Smooth muscle cell of the brain vasculature (primary cell): ENCODE measurements around the gene TBCC.
A peak's percentile ranks its signal among the peaks of the same experiment; 100 is the strongest.
"Not testable (repeated sequence)": the region's sequence is repeated elsewhere in the genome, so short reads cannot be mapped to it uniquely, and the experiment has no call there.

Source experiments
- DNase-seq: peaks from one replicate; pipeline ENCODE4 v3.0.0-alpha.2; 2012; ENCODE audit warnings: low read depth, low spot score

Gene TBCC, protein sequence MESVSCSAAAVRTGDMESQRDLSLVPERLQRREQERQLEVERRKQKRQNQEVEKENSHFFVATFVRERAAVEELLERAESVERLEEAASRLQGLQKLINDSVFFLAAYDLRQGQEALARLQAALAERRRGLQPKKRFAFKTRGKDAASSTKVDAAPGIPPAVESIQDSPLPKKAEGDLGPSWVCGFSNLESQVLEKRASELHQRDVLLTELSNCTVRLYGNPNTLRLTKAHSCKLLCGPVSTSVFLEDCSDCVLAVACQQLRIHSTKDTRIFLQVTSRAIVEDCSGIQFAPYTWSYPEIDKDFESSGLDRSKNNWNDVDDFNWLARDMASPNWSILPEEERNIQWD

DNA sequence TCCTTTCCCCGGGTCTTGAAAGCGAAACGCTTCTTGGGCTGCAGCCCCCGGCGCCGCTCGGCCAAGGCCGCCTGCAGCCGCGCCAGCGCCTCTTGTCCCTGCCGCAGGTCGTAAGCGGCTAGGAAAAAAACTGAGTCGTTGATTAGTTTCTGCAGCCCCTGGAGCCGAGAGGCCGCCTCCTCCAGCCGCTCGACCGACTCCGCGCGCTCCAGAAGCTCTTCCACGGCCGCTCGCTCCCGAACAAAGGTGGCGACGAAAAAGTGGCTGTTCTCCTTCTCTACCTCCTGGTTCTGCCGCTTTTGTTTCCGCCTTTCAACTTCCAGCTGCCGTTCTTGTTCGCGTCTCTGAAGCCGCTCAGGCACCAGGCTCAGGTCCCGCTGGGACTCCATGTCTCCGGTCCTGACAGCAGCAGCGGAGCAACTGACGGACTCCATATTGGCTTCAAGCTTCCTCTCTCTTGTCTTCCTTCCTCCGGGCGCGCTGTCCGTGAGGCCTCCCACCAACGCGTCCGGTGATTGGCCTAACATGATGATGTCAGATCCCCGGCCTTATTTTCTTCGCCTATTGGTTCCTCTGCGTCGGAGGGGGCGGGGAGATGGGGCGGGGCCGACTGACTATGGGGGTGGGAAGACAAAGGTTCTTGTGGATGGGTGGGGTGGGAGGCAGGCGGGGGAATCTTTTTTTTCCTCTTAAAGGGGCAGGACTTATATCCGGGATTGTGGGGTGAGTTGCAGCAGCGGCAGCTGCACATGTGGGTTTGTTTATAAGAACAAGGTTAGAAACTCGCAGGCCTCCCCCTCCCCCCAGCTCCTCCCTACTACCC is at the start of gene TBCC:
Gene TBCC, minus strand, starts transcription at position 464 of the 823 bp plus-strand sequence. Its CDS starts 30 bp downstream, at position 434.
- peak; percentile 95 for DNase-seq

DNA sequence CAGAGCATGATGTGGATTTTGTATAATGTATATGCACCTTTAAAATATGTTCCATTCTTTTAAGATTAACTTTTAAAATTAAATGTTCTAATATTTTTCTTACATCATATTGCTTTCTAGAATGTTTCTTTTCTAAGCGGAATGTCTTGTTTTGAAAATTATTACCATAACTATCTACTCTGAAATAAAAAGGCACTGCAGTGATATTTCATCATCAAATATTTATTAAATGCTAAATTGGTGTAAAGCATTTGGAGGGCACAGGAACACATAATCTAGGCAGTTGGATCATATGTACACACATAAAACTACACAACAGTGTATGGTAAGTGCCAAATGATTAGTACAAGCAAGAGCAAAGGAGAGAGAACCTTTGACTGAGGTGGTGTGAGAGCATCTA is 49.7 kb upstream of the TBCC start:
- no peak for DNase-seq

DNA sequence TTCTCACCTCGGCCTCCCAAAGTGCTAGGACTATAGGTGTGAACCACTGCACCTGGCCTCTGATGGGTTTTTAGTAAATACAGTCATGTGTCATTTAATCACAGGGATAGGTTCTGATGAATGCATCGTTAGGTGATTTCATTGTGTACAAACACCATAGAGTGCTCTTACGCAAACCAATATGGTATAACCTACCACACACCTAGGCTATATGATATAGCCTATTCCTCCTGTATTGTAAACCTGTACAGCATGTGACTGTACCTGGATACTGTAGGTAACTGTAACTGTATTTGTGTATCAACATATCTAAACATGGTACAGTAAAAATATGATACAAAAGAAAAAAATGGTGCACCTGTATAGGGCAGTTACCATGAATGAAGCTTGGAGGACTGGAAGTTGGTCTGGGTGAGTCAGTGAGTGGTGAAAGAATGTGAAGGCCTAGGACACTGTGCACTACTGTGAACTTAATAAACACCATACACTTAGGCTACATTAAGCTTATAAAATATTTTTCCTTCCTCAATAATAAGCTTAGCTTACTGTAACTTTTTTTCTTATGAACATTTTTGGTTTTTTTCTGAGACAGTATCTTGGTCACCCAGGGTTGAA is 45.9 kb upstream of the TBCC start:
- no peak for DNase-seq

DNA sequence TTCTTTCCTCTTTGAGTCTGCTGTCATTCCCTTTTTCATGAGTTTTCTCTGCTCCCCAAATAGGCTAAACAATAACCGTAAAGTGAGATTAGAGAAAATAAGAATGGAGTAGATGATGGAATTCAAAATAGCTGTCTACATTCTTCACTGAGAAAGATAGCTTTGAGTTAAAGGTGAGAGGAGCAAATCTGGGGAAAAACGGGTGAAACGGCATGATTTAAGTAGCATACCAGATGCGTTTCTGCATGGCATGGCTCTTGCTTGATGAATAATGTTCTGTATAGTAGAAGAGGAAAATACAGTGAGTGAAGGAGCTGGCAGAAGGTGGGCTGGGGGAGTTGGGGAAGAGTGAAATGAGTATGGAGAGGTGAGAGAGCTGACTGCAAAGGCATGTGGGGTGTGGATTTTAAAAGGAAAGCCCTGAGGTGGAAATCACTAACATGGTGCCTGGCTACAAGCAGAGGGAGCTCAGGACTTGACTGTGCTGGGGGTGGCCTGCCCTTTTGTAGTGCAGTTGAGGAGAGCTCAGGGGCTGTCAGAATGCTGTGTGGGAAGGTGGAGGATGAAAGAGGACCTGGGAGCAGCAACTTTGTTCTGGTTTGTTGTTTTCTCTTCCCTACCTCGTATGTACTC is 44.8 kb upstream of the TBCC start:
- DNase-seq: no peak

DNA sequence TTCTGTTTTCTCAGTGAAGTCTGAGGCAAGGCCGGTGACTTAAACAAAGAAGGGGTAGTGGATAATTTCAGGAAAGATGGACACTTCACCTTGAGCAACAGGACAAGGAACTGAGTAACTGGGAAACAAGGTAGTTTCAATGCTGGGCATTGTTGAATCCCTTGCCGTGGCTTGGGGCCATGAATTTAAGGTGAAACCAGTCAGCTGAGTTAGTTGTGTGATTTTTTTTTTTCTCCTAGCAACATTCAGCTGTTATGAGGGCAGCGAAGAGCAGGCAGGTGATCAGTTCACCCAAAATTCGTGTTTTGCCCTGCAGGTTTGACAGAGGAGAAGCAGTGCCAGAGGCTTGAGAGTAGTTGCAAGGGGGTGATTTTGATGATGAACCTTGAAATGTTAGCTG is 42.8 kb upstream of the TBCC start:
- DNase-seq: no peak

DNA sequence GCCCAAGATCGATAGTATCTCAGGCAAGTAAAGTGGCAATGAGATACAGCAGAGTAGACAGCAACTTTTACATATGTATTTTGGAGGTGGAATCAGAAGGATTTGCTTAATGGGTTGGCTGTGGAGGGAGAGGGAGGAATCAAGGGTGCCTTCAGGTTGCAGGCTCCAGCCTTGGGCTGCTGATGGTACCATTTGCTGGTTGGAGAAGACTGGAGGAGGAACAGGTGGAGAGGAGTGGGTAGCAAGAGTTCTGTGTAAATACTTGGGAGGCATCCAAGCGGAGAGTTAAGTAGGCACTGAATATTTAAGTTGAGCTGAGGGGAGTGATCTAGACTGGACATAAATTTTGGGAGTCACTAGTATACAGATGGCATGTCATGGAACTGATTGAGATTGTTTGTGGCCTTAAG is 41.2 kb upstream of the TBCC start:
- DNase-seq: no peak

DNA sequence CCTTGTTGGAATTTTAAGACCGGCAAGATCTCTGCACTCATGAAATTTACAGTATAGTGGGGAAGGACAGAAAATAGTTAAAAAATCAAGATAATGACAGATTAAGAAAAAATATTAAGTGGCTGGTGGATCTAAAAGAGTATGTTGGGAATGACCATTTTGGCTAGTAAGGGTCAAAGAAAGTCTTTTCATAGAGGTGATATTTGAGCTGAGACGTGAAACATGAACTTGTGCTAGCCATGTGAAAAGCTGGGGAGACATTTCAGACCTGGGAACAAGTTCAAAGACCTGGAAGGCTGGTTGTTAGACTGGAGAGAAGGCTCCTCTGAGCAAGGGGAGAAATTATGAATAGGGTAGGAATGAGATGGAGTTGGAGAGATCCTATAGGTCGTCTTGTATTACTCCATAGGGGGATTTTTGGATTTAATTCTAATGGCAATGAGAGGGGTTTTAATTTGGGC is 40.7 kb upstream of the TBCC start:
- no peak for DNase-seq

DNA sequence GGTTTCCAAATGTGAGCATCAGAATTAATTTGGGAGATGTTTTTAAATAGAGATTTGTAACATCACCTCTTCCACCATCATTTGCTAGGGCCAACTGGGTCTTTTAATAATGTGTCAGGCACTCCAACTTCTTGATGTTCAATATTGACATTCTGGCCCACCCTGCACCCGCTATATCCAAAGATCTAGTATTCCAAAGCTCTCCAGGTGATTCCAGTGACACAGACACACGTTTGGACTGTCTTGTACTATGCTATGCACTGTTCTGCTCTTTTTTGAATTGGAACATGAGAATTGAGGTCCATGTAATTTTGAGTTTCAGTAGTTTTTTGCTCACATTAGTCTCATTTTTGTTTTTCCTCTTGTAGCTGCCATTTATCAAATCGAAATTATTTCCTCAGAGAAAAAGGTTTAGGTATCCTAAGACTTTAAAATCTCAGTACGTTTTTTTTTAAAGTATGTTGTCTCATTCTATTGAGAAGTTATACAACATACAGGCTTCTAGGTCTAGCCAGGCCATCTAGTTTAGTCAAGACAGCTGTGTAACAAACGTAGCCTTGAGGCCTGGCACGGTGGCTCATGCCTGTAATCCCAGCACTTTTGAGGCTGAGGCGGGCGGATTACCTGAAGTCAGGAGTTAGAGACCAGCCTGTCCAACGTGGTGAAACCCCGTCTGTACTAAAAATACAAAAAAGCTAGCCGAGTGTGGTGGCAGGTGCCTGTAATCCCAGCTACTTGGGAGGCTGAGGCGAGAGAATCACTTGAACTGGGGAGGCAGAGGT is 39.0 kb upstream of the TBCC start:
- no peak for DNase-seq

DNA sequence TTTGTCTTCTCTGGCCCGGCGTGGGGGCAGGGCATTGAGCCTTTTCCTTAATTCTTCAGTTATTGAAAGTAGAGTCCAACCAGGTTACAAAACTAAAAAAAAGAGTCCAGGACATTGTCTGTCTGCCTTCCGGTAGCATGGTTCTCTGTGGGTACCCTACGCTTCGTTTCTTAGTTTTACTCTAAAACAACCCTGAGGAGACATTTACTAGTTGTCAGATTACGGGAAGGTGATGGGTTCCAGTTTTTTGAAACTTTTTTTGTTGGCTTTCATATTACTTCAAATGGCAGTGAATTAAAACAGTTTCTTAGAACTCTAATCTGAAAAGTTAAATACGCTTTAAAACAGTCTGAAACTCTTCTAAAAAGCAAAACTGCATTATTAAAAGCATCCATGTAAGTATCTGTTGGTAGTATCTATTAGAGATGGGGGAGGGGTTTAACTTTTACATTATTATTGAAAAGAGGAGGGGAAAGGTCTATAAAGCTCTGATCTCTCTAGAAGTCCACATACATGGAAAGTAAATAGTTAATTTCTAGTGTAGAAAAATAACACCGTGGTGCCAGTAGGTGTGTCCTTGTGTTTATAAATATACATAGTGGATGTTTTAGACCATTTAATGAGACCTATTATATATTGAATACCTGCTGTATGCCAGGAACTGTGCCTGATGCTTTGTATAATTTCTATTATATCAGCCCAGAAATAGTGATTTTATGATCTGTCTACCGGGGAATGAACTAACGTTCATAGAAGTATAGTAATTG is 38.2 kb upstream of the TBCC start:
- no peak for DNase-seq

DNA sequence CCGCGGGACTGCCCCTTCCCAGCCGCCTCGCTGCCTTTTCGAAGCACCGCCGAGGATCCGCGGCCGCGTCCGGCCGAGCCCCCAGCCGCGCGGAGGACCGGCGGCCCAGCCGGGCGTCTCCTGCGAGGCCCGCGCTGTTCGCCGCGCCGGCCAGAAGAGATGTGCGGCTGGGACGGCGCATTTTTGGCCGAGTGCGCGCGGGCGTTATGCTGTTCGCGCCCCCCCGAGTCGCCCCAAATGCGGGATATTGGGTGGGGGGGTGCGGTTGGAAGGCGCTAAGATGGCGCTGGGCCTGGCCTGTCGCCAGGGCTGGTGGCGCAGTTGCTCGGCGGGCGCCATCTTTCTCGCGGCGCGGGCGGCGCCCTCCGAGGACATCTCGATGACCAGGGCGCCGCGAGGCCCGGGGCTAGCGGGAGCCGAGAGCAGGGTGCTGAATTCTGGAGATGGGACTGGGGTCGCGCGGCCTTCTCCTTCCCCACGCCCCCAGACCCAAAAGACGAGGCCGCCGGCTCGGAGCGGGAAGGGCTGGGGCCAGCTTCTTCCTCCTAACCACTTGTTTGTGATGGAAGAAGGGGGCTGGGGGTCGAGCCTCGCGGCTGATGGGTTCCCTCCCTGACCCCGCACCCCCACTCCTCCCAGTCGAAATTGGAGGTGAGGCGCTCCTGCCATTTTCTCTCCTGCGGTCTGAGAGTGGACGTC is 37.4 kb upstream of the TBCC start:
- no peak for DNase-seq

DNA sequence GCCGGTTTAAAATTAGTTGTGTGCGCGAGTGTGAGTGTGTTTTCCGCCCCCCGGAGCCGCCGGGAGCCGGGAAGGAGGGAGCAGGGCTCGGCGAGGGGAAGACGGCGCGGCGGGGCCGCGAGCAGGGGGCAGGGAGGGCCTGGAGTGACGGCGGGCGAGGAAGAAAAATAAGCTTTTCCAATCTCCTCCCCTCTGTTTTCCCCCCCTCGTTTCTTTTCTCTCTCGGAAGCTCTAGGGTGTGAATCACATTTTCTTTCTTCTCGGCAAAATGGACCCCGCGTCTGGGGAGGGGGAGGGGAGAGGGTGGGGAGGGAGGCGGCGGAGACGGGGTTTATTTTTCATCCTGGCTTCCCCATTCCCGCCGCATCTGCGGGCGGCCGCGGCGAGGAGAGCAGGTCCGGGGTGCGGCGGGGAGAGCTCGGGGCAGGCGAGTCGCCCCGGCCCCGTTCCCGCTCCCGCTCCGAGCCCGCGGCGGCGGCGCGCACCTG is 36.8 kb upstream of the TBCC start:
- DNase-seq: peak; percentile 75

DNA sequence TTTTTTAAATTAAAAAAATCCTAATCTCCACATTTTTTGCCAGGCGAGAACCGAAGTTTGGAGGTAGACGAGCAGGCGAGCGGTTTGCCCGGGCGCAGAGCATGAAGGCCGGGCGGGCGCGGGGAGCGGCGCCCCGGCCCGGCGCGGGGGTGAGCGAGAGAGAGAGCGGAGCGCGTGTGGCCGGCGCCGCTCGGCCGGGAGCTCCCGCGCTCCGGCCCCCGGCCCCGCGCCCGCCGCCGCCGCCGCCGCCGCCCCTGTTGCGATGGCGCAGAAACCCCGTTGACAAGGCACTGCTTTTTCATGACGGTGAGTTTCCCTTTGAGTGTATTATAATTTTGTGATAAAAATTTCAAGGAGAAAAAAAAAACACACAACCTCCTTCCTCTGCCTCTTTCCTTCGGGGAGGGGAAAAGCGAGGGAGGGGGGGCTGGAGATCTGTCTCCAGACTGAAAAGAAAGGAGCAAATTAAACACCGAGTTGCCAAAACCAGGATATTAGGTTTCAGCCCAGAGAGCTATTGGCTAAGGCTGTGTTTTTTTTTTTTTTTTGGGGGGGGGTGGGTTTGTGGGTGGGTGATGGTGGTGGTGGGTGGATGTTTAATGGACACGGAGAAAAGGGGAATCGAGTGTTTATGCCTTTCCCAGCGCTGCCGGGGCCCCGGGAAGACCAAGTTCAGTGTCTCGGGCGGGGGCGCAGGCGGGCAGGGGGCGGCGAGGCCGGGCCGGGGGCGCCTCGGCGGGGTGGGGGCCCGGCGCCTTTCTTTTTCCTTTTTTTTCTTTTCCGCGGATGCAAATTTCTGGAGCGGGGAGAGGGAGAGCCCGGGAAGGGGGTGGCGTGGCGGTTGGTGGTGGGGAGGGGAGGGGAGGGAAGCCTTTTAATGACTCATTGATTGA is 36.1 kb upstream of the TBCC start, which contains the start of gene BICRAL:
Gene BICRAL, plus strand, starts transcription at position 257 of the 893 bp plus-strand sequence. CDS start 39,971 bp downstream, outside the sequence.
- DNase-seq: peak; percentile 70

DNA sequence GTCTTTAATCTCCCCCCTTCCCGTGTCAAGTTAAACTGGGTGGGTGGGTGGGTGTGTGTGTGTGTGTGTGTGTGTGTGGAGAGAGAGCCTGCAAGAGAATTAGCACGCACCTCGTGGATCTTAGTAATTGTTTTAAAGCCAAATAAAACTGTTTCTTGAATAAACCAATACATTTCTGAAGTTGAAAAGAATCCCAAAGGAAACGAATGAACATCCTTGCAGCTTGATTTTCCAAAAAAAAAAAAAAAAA is 35.6 kb upstream of the TBCC start:
- no peak for DNase-seq

DNA sequence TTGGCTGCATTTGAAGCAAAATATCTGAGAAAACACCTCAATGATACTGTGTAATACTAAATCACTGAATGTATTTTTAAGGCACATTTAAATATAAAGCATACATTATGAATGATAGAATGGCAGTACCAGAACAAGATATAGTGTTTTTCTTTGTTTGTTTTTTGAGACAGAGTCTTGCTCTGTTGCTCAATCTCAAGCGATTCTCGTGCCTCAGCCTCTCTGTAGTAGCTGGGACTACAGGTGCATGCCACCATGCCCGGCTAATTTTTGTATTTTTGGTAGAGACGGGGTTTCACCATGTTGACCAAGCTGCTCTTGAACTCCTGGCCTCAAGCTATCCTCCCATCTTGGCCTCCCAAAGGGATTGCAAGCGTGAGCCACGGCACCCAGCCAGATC is 33.6 kb upstream of the TBCC start:
- no peak for DNase-seq

DNA sequence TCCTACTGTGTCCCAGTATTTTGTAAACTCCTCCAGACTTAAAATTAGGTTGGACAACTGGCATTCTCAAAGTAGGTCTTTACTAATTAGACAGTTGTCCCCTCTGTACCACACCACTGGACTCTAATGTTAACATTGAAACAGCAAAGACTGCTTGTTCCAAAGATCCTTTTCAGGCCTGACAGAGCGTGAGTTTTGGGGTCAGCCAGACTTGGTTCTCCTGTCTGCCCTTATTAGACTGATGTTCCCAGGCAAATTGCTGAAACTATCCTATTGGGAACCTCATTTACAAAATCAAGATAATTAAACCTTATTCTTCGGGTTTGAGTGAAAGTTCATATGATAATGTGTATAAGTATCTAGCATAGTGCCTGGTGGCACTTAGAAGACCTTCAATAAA is 32.2 kb upstream of the TBCC start:
- no peak for DNase-seq

DNA sequence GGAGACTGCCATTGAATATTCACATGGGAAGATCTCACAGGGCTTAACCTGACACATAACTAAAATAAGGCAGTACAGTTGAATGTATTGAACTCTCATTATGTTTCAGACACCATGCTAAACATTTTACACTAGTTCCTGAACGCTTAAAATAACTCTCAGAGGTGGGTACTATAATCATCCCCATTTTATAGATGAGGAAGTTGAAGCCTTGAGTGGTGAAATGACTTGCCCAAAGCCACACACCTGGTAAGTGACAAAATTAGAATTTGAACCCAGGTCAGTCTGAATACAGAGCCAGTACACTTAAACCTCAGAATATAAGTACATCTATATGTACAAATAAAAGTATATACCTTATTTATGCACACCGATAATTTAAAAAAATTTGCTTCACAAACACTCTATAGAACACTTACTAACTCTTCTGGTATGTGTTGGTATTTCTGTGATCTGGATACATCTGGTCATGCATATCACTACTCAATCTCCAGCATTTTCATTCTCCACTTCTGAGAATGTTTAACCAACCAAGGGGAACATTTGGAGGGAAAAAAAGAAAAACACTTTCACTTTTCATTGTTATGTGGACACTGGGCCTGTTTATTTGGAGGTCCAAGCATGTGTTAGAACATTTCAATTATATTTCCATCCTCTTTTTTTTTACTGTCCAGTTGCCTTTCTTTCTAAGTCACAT is 31.4 kb upstream of the TBCC start:
- DNase-seq: no peak

DNA sequence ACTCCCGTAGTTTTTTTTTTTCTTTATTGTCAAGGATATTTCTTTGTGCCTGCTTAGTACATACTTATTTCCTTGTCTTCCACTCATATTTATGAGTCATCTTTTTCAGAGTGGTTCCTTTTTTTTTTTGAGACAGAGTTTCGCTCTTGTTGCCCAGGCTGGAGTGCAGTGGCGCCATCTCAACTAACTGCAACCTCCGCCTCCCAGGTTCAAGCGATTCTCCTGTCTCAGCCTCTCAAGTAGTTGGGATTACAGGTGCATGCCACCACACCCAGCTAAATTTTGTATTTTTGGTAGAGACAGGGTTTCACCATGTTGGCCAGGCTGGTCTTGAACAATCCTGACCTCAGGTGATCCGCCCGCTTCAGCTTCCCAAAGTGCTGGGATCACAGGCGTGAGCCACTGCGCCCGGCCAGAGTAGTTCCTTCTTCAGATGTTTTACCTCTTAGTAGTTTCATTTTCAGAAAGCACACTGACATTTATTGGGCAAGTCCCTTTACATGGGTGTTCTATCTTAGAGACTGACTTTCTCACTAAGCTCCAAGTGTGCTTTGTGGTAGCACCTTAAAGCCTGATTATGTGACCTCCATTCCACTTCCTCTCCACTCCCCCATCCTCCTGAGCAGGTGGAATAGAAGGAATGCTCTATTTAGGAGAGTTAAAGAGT is 29.1 kb upstream of the TBCC start:
- not testable (repeated sequence) for DNase-seq

DNA sequence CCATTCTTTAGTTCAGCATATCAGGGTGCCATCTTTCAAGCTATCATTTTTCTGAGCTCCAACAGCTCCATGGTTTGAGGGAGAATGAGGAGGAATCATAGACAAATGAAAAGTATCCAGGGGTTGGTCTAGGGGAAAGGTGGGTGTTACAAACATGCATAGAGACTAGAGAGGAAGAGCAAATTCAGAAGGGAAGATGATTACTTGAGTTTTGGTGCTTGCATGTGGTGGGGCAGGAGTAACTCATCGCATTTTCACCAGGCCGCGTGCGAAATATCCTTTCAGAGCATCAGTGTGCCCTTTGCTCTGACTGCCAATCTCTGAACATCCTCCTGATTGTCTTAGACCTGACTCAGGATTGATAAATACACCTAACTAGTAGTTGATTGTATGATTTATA is 28.3 kb upstream of the TBCC start:
- DNase-seq: no peak
